Mesenchymal stem cell (in vitro differentiated cells and primary cell): ENCODE measurements around the gene HOXA3.

Experiments used
- DNase-seq: peaks from one replicate; pipeline ENCODE4 v3.0.0-alpha.2; 2013
- H2AFZ ChIP-seq: one replicate; pipeline ENCODE4 v1.6.1; 2013; ENCODE audit warnings: low read depth, mild to moderate bottlenecking, control low read depth, inconsistent platforms, low read length, moderate library complexity
- H2AK5ac ChIP-seq: 2 replicates; pipeline ENCODE4 v1.6.1; 2013; ENCODE audit warnings: low read length, moderate library complexity, mild to moderate bottlenecking, inconsistent platforms; ENCODE audit not compliant: severe bottlenecking
- H2BK120ac ChIP-seq: one replicate; pipeline ENCODE4 v1.6.1; 2013; ENCODE audit warnings: low read depth, mild to moderate bottlenecking, inconsistent platforms, low read length, moderate library complexity
- H2BK12ac ChIP-seq, 2 experiments: one replicate each; pipeline ENCODE4 v1.6.1; 2013; ENCODE audit warnings: inconsistent platforms in 2 of 2, low read length in 2 of 2, mild to moderate bottlenecking in 2 of 2, moderate library complexity in 2 of 2, control low read depth in 1 of 2
- H2BK15ac ChIP-seq: one replicate; pipeline ENCODE4 v1.6.1; 2013; ENCODE audit warnings: mild to moderate bottlenecking, low read depth, inconsistent platforms; ENCODE audit not compliant: poor library complexity, severe bottlenecking
- H2BK5ac ChIP-seq: 2 replicates; pipeline ENCODE4 v1.6.1; 2013; ENCODE audit warnings: low read depth, mild to moderate bottlenecking, low read length, control low read depth, inconsistent platforms; ENCODE audit not compliant: poor library complexity, severe bottlenecking
- H3K14ac ChIP-seq, 2 experiments: one replicate each; pipeline ENCODE4 v1.6.1; 2013; ENCODE audit warnings: inconsistent platforms in 2 of 2, low read length in 2 of 2, control low read depth in 1 of 2, mild to moderate bottlenecking in 1 of 2, moderate library complexity in 1 of 2
- H3K18ac ChIP-seq, 2 experiments: one replicate each; pipeline ENCODE4 v1.6.1; 2013; ENCODE audit warnings: inconsistent platforms in 2 of 2, low read length in 2 of 2, control low read depth in 1 of 2, low read depth in 1 of 2, mild to moderate bottlenecking in 1 of 2
- H3K23ac ChIP-seq, 2 experiments: one replicate each; pipeline ENCODE4 v1.6.1; 2013; ENCODE audit warnings: inconsistent platforms in 2 of 2, low read length in 2 of 2, mild to moderate bottlenecking in 2 of 2, moderate library complexity in 2 of 2, control low read depth in 1 of 2
- H3K27ac ChIP-seq: 2 replicates; pipeline ENCODE4 v1.5.1; 2013; ENCODE audit warnings: mild to moderate bottlenecking, moderate library complexity, low read length, control low read depth, inconsistent platforms; ENCODE audit not compliant: poor library complexity, severe bottlenecking
- H3K27me3 ChIP-seq, 2 experiments: 2 replicates each; pipeline versions ENCODE4 v1.6.1 to v1.7.0; 2013; ENCODE audit warnings: low read length in 2 of 2, mild to moderate bottlenecking in 2 of 2, moderate library complexity in 2 of 2, control low read depth in 1 of 2, inconsistent platforms in 1 of 2; ENCODE audit not compliant: control insufficient read depth in 1 of 2, insufficient read depth in 1 of 2
- H3K36me3 ChIP-seq, 2 experiments: 2 replicates each; pipeline versions ENCODE4 v1.6.1 to v1.7.0; 2013; ENCODE audit warnings: low read length in 2 of 2, control low read depth in 1 of 2, inconsistent platforms in 1 of 2, low read depth in 1 of 2, mild to moderate bottlenecking in 1 of 2; ENCODE audit not compliant: insufficient read depth in 2 of 2, control insufficient read depth in 1 of 2
- H3K4ac ChIP-seq, 2 experiments: one replicate each; pipeline ENCODE4 v1.6.1; 2013; ENCODE audit warnings: inconsistent platforms in 2 of 2, low read length in 2 of 2, mild to moderate bottlenecking in 2 of 2, moderate library complexity in 2 of 2, control low read depth in 1 of 2, low read depth in 1 of 2
- H3K4me1 ChIP-seq: 2 replicates; pipeline ENCODE4 v1.6.1; 2013; ENCODE audit warnings: low read depth, low read length, control low read depth; ENCODE audit not compliant: control insufficient read depth, insufficient read depth
- H3K4me2 ChIP-seq: 2 replicates; pipeline ENCODE4 v1.6.1; 2013; ENCODE audit warnings: low read length, mild to moderate bottlenecking, inconsistent platforms; ENCODE audit not compliant: poor library complexity, severe bottlenecking
- H3K4me3 ChIP-seq, 2 experiments: 2 replicates each; pipeline versions ENCODE4 v1.5.1 to v1.7.0; 2013; ENCODE audit warnings: low read length in 2 of 2, mild to moderate bottlenecking in 2 of 2, control low read depth in 1 of 2, low read depth in 1 of 2; ENCODE audit not compliant: insufficient read depth in 1 of 2
- H3K79me1 ChIP-seq: replicated peaks from 2 replicates; pipeline ENCODE4 v1.6.1; 2013; ENCODE audit warnings: mild to moderate bottlenecking, control low read depth, low read length, inconsistent platforms; ENCODE audit not compliant: poor library complexity, severe bottlenecking
- H3K9ac ChIP-seq: 2 replicates; pipeline ENCODE4 v1.7.0; 2013; ENCODE audit warnings: mild to moderate bottlenecking, low read length, moderate library complexity
- H3K9me3 ChIP-seq: 2 replicates; pipeline ENCODE4 v1.7.0; 2013; ENCODE audit warnings: mild to moderate bottlenecking, low read length; ENCODE audit not compliant: control insufficient read depth
- H4K8ac ChIP-seq: one replicate; pipeline ENCODE4 v1.6.1; 2013; ENCODE audit warnings: inconsistent platforms, mild to moderate bottlenecking, low read length, moderate library complexity
- H4K91ac ChIP-seq: one replicate; pipeline ENCODE4 v1.6.1; 2013; ENCODE audit warnings: mild to moderate bottlenecking, low read length, inconsistent platforms
- WGBS: methylation state at CpG from one replicate; pipeline ENCODE4 v1.1.7; 2013; ENCODE audit warnings: mixed read lengths; 5-methylcytosine and 5-hydroxymethylcytosine counted together

Gene HOXA3

DNA sequence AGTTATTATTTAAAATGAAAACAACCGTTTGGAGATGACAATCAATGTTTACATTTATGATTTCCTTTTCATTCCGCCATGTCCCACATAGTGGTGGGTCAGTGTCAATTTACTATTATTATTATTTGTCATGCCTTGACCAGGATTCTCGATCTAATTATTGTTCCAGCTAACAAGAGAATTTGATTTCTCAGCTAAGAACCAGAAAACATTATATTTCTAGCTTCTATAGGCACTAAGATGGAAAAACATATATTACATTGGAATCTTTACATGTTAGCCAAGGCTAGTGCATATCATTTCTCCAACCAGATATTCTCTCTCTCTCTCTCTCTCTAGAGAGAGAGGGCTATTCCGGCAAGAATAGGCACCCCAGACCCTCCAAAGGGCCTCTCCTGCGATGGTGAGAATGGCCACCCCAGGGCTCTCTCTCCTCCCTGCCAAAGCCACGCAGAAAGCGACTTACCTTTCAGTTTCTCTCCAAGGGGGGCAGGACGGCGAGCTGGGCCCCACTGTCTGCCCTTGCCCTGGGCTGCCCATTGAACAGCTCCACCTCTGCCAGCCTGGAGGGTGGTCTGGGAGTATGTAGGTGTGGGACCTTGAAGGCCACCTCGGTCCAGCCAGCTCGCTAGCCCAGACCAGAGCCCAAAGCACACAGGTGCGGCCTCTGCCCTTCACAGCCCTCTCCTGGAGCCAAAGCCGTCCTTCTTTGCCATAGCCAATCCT lies 2.4 kb downstream of the HOXA3 start:
- no peak overlapping the region for H4K8ac ChIP-seq
- no peak overlapping the region for H2AK5ac ChIP-seq
- H3K4me3 ChIP-seq: peak overlapping the region in 1 of 2 experiments; percentile 82
- no peak for DNase-seq
- no peak overlapping the region for H3K14ac ChIP-seq
- peaks cover 0 to 53% of the 10 kb centered on the region in 2 experiments for H3K27me3 ChIP-seq
- H3K23ac ChIP-seq: no peak overlapping the region
- no peak overlapping the region for H3K27ac ChIP-seq
- H2AFZ ChIP-seq: no peak overlapping the region
- no peak overlapping the region for H2BK120ac ChIP-seq
- H3K79me1 ChIP-seq: peaks cover 25% of the 10 kb centered on the region
- H3K9me3 ChIP-seq: no peaks in the 10 kb centered on the region
- 66% methylated on average over 6 of the region's 13 CpGs for WGBS
- peak overlapping the region; percentile 90 for H3K9ac ChIP-seq
- H3K36me3 ChIP-seq: peaks cover 12 to 34% of the 10 kb centered on the region in 2 experiments
- H3K4ac ChIP-seq: no peak overlapping the region
- no peak overlapping the region for H3K18ac ChIP-seq
- peak overlapping the region in 1 of 2 experiments; percentile 38 for H2BK12ac ChIP-seq
- H2BK5ac ChIP-seq: no peak overlapping the region
- no peak overlapping the region for H3K4me2 ChIP-seq
- H3K4me1 ChIP-seq: peaks cover 13% of the 10 kb centered on the region
- no peak overlapping the region for H2BK15ac ChIP-seq
- H4K91ac ChIP-seq: no peak overlapping the region

DNA sequence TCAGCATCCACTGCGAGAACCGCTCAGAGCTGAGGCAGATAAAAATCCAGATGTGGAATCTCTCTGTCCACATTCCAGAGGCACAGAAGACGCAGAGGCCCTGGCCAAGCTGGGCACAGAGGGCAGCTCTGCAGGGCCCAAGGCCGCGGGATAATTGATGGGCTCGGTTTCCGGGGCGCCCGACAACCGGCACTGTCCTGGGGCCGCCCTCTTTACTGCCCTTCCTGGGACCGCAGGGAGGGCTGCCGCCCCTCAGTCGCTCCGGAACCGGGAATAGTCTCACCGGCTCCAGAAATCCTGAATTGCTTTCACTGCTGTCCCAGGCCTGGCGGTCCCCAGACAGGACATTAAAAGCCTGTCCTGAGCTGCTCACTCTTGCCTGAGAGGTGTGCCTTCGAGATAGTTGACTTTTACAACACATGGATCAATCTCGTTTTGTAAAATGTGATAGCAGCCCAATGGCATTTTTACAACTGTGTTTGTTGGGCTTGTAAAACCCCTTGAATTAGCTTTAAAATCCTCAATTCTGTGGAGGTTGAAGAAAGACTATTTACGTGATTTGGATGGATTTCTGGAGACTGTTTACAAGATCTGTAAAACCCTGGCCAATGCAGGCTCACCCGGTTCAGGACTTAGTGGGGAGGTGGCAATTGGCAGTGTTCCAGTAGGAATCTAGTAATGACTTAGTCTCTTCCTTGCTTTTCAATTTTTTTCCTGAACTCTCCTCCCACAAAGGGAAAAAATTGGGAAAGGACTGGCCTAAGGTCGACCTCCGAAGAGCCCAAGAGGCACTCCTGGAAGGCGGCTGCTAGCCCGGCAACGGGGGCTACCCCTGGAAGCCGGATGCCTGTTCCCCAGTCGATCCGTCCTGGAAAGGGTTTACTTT lies 3.4 kb downstream of the HOXA3 start:
- no peak overlapping the region for H2BK15ac ChIP-seq
- peak overlapping the region in 1 of 2 experiments; percentile 82 for H3K4me3 ChIP-seq
- peak overlapping the region; percentile 90 for H3K9ac ChIP-seq
- H3K23ac ChIP-seq: no peak overlapping the region
- H3K18ac ChIP-seq: no peak overlapping the region
- H3K4me1 ChIP-seq: peaks cover 15% of the 10 kb centered on the region
- no peak overlapping the region for H2AK5ac ChIP-seq
- H3K36me3 ChIP-seq: peaks cover 17 to 31% of the 10 kb centered on the region in 2 experiments
- H3K27ac ChIP-seq: no peak overlapping the region
- WGBS: 22% methylated on average over 28 of the region's 30 CpGs
- H3K4me2 ChIP-seq: no peak overlapping the region
- H3K9me3 ChIP-seq: no peaks in the 10 kb centered on the region
- H2AFZ ChIP-seq: no peak overlapping the region
- peak overlapping the region; percentile 74 for H4K8ac ChIP-seq
- H3K27me3 ChIP-seq: peaks cover 0 to 43% of the 10 kb centered on the region in 2 experiments
- peak overlapping the region; percentile 42 to 62 for H3K4ac ChIP-seq
- H3K14ac ChIP-seq: no peak overlapping the region
- H2BK5ac ChIP-seq: no peak overlapping the region
- H2BK120ac ChIP-seq: no peak overlapping the region
- H3K79me1 ChIP-seq: peaks cover 23% of the 10 kb centered on the region
- H4K91ac ChIP-seq: no peak overlapping the region
- H2BK12ac ChIP-seq: no peak overlapping the region
- DNase-seq: peak; percentile 17

DNA sequence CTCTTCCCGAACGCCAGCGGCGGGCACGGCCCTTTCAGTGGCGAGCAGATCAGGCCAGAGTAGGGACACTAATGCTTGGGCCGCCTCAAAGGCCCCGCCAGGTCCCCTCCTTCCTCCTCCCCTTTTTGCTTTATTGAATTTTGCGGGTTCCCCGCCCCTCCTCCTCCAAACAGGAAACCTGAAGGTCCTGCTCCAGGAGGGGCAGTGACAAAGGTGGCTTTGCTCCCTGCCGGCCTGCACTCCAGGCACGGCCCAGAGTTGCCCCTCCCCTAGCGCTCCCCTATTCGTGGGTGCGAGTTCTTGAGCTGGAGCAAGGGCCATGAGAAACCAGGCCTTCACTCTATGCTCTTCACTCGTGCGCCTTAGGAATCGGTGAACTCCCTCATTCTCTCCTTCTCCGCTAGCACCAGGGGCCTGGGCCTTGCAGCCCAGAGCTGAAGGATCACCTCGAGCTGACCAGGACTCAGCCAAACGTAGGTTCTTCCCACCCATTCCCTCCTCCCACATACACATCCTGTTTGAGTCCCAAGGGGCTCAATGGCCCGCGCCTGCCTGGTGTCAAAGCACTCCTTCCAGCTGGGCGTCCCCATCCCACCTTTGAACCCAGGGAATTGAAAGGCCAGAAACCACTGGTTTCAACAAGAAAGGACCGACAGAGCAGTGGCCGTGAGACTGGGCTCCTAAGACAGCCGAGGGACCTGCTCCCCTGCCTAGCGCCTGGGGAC lies 4.2 kb downstream of the HOXA3 start:
- Histone ChIP-seq H3K23ac (no peak overlapping the region), H3K4ac (peak overlapping the region; percentile 42 to 62), H3K27me3 (peaks cover 0 to 36% of the 10 kb centered on the region in 2 experiments), H2AK5ac (no peak overlapping the region), H3K79me1 (peaks cover 23% of the 10 kb centered on the region), H3K9me3 (no peaks in the 10 kb centered on the region), H3K9ac (peak overlapping the region; percentile 90), H2BK120ac (no peak overlapping the region), H2BK12ac (peak overlapping the region in 1 of 2 experiments; percentile 6), H2AFZ (no peak overlapping the region), H3K4me3 (peak overlapping the region in 1 of 2 experiments; percentile 82), H2BK5ac (no peak overlapping the region), H3K27ac (no peak overlapping the region), H3K18ac (peak overlapping the region; percentile 54 to 65), H4K91ac (no peak overlapping the region), H3K4me1 (peaks cover 18% of the 10 kb centered on the region), H2BK15ac (peak overlapping the region; percentile 36), H3K14ac (no peak overlapping the region), H3K4me2 (peak overlapping the region; percentile 47), H3K36me3 (peaks cover 17 to 32% of the 10 kb centered on the region in 2 experiments), H4K8ac (peak overlapping the region; percentile 74)
- no peak for DNase-seq
- 28% methylated on average over 28 of the region's 28 CpGs for WGBS
